UCSD-AML1 (cell line): ENCODE data around the gene OR52B6.
A peak's percentile ranks its signal among the peaks of the same experiment; 100 is the strongest.
"Not testable (repeated sequence)": the region's sequence is repeated elsewhere in the genome, so short reads cannot be mapped to it uniquely, and the experiment has no call there.

Experiments
- DNase-seq: peaks from one replicate; lab custom pipeline; 2025; ENCODE audit not compliant: unreplicated experiment; lab: John Stamatoyannopoulos, UW

Gene OR52B6

DNA sequence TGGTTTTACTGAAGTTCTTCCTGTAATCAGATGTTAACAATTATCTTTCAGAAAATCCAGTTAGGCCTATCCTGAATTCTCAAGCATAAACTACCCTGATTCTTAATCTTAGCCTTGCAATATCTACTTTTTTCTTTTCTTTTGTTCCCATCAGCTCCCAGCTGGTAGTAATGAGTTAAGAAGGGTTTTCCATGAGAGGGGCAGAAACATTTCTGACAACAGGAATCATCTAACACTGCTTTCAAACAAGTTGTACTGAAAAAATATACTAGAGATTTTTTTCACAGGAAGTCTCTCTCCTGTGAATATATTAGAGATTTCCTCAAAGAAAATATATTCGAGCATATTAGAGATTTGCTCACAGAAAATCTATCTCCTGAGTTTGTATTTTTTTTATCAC, 12.5 kb downstream of the OR52B6 start:
- DNase-seq = no peak

DNA sequence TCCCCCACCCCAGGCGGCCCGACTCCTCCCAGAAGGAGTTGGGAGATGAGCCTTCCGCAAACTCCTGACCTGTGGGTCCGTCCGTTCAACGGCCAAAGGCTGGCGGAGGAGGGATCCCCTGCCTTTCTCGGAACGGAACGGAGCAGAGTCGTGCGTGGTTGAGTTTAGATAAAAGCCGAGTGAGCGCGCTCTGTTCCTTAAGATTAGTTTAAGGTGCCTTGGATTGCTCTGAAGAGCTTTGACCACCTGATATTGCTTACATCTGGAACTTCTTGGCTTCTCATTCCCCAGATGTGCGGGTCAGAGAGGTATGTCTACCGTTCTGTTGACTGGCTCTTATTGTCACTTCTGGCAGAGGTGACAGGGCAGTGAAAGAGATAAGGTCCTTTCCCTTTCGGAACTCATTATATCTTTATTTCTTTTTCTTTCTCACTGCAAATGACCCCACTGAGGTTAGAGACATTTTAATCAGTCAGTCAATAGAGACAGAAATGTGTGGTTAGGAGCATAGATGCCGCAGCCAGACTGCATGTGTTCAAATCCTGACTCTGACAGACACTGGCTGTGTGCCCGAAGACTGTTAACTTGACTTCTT, 16.0 kb downstream of the OR52B6 start, which contains the start of gene TRIM6:
TRIM6 (plus strand) TSS at position 31 of the 595 bp plus-strand sequence; CDS start at position 292, 261 bp downstream.
- DNase-seq = peak; percentile 19

DNA sequence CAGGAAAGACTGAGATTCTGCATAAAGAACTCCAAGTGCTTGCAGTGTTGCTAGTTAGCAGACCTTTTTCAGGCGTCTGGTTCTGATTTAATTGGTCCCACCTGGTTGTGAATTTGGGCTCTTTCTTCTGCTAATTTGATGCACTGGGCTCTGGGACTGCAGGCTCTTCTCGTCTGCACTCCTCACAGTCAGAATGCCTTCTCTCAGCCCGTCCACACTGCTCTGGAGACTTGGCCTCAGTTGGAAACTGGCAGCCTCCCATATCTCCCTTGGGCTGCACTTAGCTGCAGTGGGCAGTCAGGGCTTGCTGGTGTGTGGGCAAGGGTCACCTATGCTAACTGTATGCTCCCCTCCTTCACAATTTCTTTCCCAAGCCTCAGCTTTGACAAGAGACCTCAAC, 17.3 kb downstream of the OR52B6 start:
- no peak for DNase-seq

DNA sequence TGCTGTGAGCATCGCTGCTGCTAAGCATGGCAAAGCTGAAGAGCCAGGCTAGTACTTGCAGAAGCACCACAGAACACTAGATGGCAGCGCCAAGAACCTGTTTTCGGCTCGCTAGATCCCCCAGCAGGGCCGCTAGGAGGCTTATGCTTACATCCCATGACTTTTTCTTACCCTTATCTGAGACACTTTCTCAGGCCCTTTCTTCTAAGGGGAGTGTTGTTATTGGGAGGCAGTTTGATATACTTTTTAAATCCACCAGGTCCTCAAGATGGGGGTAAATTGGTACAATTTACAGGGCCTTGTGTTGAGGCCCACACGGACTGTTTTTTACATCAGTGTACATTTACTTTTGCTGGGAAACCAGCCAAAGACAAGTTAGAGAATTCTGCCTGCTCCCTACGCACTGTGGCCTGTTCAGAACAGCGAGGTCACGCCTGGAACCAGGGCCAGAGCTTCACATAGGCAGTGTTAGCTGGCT, 19.7 kb downstream of the OR52B6 start:
- peak; percentile 48 for DNase-seq

DNA sequence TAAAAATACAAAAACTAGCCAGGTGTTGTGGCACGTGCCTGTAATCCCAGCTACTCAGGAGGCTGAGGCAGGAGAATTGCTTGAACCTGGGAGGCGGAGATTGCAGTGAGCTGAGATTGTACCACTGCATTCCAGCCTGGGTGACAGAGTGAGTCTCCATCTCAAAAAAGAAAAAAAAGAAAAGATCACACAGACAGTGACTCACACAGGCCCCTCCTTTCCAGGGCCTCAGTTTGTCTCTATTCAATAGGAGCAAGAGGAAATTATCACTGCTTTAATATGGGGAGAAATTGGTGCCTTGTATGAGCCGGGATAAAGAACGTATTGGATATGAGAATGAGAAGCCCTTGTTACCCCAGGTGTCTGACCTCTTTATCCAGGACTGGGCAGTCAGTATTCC, 22.1 kb downstream of the OR52B6 start:
- not testable (repeated sequence) for DNase-seq

DNA sequence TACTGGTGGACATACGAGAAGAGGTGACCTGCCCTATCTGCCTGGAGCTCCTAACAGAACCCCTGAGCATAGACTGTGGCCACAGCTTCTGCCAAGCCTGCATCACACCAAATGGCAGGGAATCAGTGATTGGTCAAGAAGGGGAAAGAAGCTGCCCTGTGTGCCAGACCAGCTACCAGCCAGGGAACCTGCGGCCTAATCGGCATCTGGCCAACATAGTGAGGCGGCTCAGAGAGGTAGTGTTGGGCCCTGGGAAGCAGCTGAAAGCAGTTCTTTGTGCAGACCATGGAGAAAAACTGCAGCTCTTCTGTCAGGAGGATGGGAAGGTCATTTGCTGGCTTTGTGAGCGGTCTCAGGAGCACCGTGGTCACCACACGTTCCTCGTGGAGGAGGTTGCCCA, 22.6 kb downstream of the OR52B6 start:
- no peak for DNase-seq

DNA sequence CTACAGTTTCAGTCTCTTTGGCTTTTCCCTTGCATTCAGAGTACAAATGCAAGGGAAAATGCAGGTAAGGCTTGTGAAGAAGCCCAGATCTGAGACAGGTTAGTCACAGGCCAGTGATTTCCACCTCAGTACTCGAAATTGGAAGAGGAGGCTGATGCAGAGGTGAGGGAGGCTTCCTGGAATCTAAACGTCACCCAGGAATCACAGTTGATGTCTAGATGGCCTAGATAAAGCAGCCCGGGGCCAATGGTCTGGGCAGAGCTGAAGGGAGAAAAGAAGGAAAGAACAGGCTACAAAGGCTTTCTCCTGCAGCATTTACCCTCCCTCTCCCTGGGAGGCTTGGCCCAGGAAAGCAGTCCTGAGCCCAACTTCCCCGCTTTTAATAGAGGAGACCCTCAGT, 24.2 kb downstream of the OR52B6 start:
- DNase-seq = no peak

DNA sequence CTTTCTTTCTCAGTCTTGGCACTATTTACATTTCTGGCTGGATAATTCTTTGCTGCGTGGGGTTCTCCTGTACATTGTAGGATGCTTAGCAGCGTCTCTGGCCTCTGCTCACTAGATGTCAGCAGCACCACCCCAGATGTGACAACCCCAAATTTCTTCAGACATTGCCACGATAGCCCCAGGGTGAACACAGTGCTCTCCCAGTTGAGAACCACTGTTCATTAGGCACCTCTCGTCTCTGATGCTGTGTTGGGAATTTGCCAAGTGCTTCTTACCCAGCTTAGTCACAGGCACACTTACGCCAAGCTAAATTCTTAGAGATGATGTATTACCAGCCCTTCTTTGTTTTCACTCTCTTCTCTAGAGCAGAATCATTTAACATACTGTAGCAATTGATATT, 25.2 kb downstream of the OR52B6 start:
- no peak for DNase-seq

DNA sequence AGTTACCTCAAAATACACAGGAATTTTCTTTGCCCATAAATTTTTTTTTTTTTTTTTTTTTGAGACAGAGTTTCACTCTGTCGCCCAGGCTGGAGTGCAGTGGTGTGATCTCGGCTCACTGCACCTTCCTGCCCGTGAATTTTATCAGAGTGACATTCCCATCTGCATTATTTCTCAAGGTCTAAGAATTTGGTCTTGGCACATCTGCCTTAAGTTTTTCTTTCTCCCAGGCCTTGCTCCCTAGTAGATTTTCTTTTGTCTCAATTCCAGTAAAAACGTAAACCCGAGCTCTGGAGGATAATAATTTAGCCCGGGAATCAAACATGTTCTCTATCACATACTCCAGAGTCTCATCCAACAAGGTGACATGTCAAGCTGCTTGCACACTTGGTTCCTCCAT, 28.1 kb downstream of the OR52B6 start:
- no peak for DNase-seq

DNA sequence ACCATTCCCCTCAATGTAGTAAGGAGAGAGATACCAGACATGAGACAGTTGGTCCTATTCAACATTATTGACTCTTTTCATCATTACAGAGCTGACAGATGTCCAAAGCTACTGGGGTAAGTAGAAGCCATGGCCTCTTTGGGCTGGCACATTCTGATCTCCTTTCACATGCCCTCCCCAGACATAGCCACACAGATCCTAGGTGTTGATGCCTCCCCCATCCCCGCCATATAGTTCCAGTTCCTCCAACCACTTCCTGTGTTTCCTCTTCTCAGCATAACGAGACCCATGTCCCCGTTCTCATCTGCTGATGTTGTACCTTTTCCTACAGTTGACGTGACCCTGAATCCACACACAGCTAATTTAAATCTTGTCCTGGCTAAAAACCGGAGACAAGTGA, 29.8 kb downstream of the OR52B6 start:
- peak; percentile 18 for DNase-seq

DNA sequence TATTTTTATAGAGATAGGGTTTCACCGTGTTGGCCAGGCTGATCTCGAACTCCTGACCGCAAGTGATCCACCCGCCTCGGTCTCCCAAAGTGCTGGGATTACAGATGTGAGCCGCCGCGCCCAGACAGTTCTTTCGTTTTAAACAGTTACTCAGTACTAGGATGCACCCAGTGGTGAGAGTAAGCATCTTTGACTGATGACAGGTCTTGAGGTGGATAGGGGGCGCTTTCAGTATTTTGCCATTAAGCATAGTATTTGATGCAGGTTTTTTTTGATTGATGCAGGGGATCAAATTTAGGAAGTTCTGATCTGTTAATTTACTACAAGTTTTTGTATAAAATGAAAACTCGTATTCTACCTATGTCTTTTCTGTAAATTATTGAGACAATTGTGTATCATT, 30.9 kb downstream of the OR52B6 start:
- DNase-seq = no peak

DNA sequence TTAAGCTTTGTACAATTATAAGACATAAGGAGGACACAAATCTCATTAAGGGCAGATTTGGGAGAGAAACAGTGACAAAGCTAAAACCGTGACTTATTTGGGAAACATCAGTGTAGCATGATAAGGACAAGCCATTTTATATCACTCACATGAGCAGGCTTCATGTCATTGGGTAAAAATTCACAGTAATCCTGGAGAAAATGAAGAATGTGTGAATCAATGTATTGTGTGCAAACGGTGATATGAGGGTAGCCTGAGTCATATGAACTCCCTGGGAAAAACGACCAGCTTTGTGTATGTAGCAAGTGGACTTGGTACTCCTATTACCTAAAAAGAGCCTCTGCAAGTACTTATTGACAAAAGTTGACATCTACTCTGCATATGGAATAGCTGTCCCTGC, 38.1 kb downstream of the OR52B6 start:
- no peak for DNase-seq

DNA sequence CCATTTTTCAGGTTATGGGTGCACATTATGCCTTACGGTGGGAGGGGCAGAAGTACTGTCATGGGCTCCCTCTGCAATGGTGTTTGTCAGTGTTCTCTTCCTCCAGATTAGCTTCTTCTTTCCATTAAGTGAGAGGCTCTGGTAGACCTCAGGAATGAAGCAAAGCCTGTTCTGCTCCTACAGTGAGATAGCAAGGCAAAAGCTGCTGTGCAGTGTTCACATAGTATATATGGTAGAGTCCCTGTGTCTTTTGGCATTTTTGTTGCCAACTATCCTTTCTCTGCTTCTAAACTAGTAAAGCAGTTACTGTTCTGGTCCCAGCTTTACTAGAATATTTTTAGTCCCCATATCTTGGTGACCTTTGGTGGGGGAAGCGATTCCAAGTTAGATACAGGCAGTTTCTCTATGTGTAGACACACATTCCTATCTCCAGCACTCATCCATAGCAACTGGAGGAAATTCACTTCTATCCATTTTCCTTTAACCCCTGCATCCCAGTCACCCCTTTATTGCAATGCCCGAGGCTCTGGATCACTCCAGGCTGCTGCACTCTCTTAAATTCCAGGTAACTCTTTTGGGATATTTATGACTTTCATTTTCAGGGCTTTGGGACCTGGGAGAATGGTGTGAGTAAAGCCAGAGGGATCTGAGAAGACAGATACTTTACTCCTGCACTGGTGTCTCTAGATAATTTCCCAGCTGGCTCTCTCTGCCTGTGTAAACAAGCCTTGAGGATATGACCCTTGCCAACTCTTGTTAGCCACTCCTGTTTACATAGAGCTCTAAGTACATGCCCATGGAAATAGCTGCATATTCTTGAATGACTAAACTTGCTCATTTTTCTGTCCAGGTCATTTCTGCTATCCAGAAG, 40.2 kb downstream of the OR52B6 start:
- no peak for DNase-seq

DNA sequence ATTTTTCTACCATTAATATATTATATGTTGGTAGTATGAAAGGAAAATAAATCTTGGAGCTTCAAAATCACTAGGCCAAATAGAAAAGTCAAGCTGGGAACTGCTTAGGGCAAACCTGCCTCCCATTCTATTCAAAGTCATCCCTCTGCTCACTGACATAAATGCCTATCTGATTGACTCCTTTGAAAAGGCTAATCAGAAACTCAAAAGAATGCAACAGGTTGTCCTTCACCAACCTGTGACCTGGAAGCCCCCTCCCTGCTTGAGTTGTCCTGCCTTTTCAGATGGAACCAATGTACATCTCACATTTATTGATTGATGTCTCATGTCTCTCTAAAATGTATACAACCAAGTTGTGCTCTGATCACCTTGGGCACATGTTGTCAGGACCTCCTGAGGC, 40.9 kb downstream of the OR52B6 start:
- no peak for DNase-seq

DNA sequence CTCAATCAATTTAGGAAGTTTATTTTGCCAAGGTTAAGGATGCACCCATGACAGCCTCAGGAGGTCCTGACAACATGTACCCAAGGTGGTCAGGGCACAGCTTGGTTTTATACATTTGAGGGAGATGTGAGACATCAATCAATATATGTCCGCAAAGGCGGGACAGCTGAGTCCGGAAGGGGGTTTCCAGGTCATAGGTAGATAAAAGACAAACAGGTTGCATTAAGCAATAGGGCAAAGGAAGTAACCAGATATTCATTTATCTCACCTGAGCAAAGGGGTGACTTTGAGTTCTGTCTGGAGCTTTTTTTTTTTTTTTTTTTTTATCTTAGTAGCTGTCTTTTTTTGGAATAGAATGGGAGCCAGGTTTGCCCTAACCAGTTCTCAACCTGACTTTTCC, 42.1 kb downstream of the OR52B6 start:
- no peak for DNase-seq

DNA sequence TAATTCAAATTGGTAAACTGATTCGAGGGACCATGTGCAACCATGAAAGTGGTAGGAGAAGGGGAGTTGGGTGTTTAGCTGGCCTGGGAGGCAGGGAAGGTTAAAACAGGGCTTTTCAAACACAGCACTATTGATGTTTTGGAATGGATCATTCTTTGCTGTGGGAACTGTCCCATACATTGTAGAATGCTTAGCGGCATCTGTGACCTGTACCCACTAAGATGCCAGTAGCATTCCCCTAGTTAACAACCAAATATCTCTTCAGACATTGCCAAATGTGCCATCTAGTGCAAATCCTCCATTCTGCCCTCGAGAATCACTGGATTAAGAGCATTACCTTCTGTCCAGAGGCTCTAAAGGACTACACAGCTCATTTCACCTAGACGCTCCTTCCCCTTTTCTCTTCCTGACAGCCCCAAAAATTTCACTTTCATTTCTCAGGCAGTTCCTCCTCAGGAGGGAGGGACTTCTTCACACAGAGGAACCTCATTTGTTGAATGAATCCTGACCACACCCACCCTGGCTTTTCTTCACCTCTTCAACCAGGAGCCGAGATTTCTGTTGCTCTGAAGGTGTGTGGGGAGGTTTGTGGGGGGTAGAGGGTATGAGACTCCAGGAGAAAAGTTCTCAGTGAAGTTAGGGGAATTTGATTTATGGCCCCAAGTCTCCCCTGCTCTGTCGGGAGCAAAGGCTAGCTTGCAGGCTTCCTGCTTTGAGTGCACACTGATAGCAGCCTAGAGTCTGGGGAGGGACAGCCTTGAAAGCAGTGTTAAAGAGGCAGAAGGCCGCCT, 44.0 kb downstream of the OR52B6 start, which contains the start of gene TRIM34:
TRIM34 (plus strand) TSS at position 513 of the 791 bp plus-strand sequence. CDS start 7,331 bp downstream, outside the sequence.
- DNase-seq = peak; percentile 51

DNA sequence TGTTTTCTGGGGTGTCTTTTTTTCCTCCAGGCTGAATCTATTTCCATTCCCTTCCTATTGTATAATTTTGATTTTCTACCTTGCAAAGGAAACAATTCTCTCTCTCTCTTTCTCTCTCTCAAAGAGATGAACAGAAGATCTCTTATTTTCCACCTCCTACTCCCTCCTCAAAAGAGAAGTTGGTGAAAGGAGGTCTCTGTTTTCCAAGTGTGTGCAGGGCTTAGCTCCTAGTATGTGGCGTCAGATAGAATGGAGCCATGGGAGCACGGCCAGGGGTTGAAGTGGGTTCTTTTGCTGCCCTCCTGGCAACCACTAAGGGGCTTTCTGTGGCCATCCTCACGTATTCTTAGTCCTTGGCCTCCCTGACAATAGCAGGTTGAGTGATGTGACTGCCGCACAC, 44.6 kb downstream of the OR52B6 start:
- no peak for DNase-seq

DNA sequence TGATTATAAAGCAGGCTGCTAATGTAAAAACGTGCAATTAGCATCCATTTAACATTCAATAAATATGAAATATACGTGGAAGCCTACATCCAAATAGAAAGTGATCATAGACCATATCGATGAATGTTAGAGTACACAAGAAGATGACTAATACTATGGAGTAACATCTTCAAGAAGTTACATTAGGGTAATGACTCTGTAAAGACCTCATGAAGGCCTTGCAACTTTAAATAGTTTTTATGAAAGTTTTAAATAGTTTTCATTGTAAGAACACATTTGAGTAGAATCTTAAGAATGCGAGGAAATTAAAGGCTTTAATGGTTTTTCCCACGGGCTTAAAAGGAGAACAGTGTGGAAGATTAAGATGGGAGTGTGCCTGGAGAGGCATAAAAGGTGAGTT, 45.5 kb downstream of the OR52B6 start:
- no peak for DNase-seq

DNA sequence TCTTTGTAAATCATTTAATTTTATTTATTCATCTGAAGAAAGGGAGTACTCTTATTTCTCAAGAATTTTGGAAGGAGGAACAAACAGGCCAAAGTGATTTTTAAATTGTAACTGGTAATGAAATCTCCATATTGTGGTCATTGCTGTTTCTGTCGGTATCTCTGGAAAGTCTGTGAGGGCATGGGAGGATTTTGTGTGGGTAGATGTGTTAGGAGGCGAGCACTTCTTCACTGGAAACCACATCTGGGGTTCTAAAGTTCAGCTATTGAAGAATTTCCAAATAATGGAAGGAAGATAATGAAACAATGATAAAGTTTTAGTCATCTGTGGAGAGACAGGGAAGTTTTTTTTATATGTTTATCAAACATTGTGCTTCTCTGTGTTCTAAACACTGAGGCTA, 50.7 kb downstream of the OR52B6 start:
- no peak for DNase-seq
